H9 (cell line): Measurements from ENCODE around the gene PDE4B. TPM values are rescaled to one million over a fixed set of nuclear protein-coding genes. Genes with fewer than 3 reads are reported as not detected.

Experiments
- DNase-seq: peaks from one replicate; pipeline ENCODE4 v3.0.0-alpha.2; 2017
- H2AFZ ChIP-seq: one replicate; pipeline ENCODE4 v1.6.1; 2013; ENCODE audit warnings: mild to moderate bottlenecking, low read length, control low read depth, moderate library complexity
- H2AK5ac ChIP-seq: 2 replicates; pipeline ENCODE4 v1.6.1; 2013; ENCODE audit warnings: low read length, control low read depth, mixed read lengths; ENCODE audit not compliant: insufficient read length
- H2BK120ac ChIP-seq: one replicate; pipeline ENCODE4 v1.6.1; 2013; ENCODE audit warnings: low read depth, mild to moderate bottlenecking, low read length, control low read depth, inconsistent platforms; ENCODE audit not compliant: poor library complexity, severe bottlenecking
- H2BK12ac ChIP-seq: 2 replicates; pipeline ENCODE4 v1.6.1; 2013; ENCODE audit warnings: low read length, control low read depth, mixed read lengths, low read depth; ENCODE audit not compliant: insufficient read length
- H2BK15ac ChIP-seq: 2 replicates; pipeline ENCODE4 v1.6.1; 2013; ENCODE audit warnings: low read depth, low read length, control low read depth
- H2BK20ac ChIP-seq: one replicate; pipeline ENCODE4 v1.6.1; 2013; ENCODE audit warnings: low read depth, mild to moderate bottlenecking, low read length, control low read depth, inconsistent platforms; ENCODE audit not compliant: poor library complexity, severe bottlenecking
- H2BK5ac ChIP-seq: 2 replicates; pipeline ENCODE4 v1.6.1; 2013; ENCODE audit warnings: low read length, control low read depth, mixed read lengths; ENCODE audit not compliant: insufficient read length
- H3K14ac ChIP-seq: 2 replicates; pipeline ENCODE4 v1.6.1; 2013; ENCODE audit warnings: low read length, control low read depth; ENCODE audit not compliant: insufficient read depth
- H3K18ac ChIP-seq: 2 replicates; pipeline ENCODE4 v1.6.1; 2013; ENCODE audit warnings: low read depth, mild to moderate bottlenecking, mixed read lengths, low read length, control low read depth; ENCODE audit not compliant: insufficient read length
- H3K23ac ChIP-seq: 2 replicates; pipeline ENCODE4 v1.6.1; 2013; ENCODE audit warnings: low read length, control low read depth, mixed read lengths, low read depth; ENCODE audit not compliant: insufficient read length
- H3K23me2 ChIP-seq: 2 replicates; pipeline ENCODE4 v1.6.1; 2013; ENCODE audit warnings: low read depth, mild to moderate bottlenecking, mixed read lengths, low read length, control low read depth; ENCODE audit not compliant: insufficient read length, poor library complexity, severe bottlenecking
- H3K27ac ChIP-seq: 2 replicates; pipeline ENCODE4 v1.5.1; 2013; ENCODE audit warnings: low read length, control low read depth, mixed read lengths, low read depth; ENCODE audit not compliant: insufficient read length
- H3K27me3 ChIP-seq: 2 replicates; pipeline ENCODE4 v1.6.1; 2013; ENCODE audit warnings: low read length, control low read depth, inconsistent platforms; ENCODE audit not compliant: insufficient read depth
- H3K4ac ChIP-seq: 2 replicates; pipeline ENCODE4 v1.6.1; 2013; ENCODE audit warnings: low read depth, mild to moderate bottlenecking, control low read depth, inconsistent platforms, low read length, moderate library complexity
- H3K4me1 ChIP-seq: 2 replicates; pipeline ENCODE4 v1.6.1; 2013; ENCODE audit warnings: low read length, control low read depth, inconsistent platforms; ENCODE audit not compliant: insufficient read depth
- H3K4me2 ChIP-seq: 2 replicates; pipeline ENCODE4 v1.6.1; 2013; ENCODE audit warnings: low read length, control low read depth, mixed read lengths; ENCODE audit not compliant: insufficient read length, insufficient read depth
- H3K56ac ChIP-seq: 2 replicates; pipeline ENCODE4 v1.6.1; 2013; ENCODE audit warnings: low read depth, mild to moderate bottlenecking, mixed read lengths, low read length, control low read depth; ENCODE audit not compliant: insufficient read length
- H3K79me1 ChIP-seq: 2 replicates; pipeline ENCODE4 v1.6.1; 2013; ENCODE audit warnings: low read depth, mild to moderate bottlenecking, moderate library complexity, low read length, control low read depth, inconsistent platforms; ENCODE audit not compliant: insufficient read depth, poor library complexity, severe bottlenecking
- H3K79me2 ChIP-seq: 2 replicates; pipeline ENCODE4 v1.6.1; 2013; ENCODE audit warnings: low read length, control low read depth, inconsistent platforms; ENCODE audit not compliant: insufficient read depth
- H3K9ac ChIP-seq: 2 replicates; pipeline ENCODE4 v1.6.1; 2013; ENCODE audit warnings: low read length, control low read depth, mixed read lengths; ENCODE audit not compliant: insufficient read length; ENCODE audit errors: extremely low read depth
- H3K9me3 ChIP-seq: one replicate; pipeline ENCODE4 v1.6.1; 2013; ENCODE audit warnings: low read depth, low read length, inconsistent platforms; ENCODE audit not compliant: control insufficient read depth
- H3T11ph ChIP-seq: one replicate; pipeline ENCODE4 v1.6.1; 2013; ENCODE audit warnings: mild to moderate bottlenecking, low read length, control low read depth, inconsistent platforms
- H4K20me1 ChIP-seq: one replicate; pipeline ENCODE4 v1.6.1; 2013; ENCODE audit not compliant: control insufficient read depth, insufficient read length, insufficient read depth
- H4K5ac ChIP-seq: 2 replicates; pipeline ENCODE4 v1.6.1; 2013; ENCODE audit warnings: low read depth, mild to moderate bottlenecking, mixed read lengths, low read length, control low read depth; ENCODE audit not compliant: insufficient read length
- H4K8ac ChIP-seq: replicated peaks from 2 replicates; pipeline ENCODE4 v1.6.1; 2013; ENCODE audit warnings: low read length, control low read depth, mixed read lengths, low read depth; ENCODE audit not compliant: insufficient read length
- H4K91ac ChIP-seq: 2 replicates; pipeline ENCODE4 v1.6.1; 2013; ENCODE audit warnings: low read depth, mild to moderate bottlenecking, moderate library complexity, mixed read lengths, low read length, control low read depth; ENCODE audit not compliant: insufficient read length
- H3K27ac Mint-ChIP-seq, 3 experiments: 2 replicates in 2 of 3; 3 replicates in 1 of 3; pipeline ENCODE4 v1.8.0; 2020 to 2021; ENCODE audit warnings: mixed read lengths in 3 of 3, mild to moderate bottlenecking in 1 of 3, moderate library complexity in 1 of 3
- H3K27me3 Mint-ChIP-seq: 2 replicates; pipeline ENCODE4 v1.8.0; 2021; ENCODE audit warnings: low read depth, mild to moderate bottlenecking, moderate library complexity, mixed read lengths
- H3K36me3 Mint-ChIP-seq, 3 experiments: 2 replicates in 2 of 3; 3 replicates in 1 of 3; pipeline ENCODE4 v1.8.0; 2020 to 2021; ENCODE audit warnings: low read depth in 3 of 3, mixed read lengths in 3 of 3; ENCODE audit not compliant: insufficient read depth in 1 of 3
- H3K4me1 Mint-ChIP-seq, 2 experiments: 2 replicates each; pipeline ENCODE4 v1.8.0; 2020; ENCODE audit warnings: mixed read lengths in 2 of 2
- H3K4me3 Mint-ChIP-seq, 2 experiments: 2 replicates in 1 of 2; 3 replicates in 1 of 2; pipeline ENCODE4 v1.8.0; 2020 to 2021; ENCODE audit warnings: mild to moderate bottlenecking in 2 of 2, mixed read lengths in 2 of 2, moderate library complexity in 1 of 2
- H3K9me3 Mint-ChIP-seq, 2 experiments: 2 replicates in 1 of 2; 3 replicates in 1 of 2; pipeline ENCODE4 v1.8.0; 2020; ENCODE audit warnings: mild to moderate bottlenecking in 2 of 2, mixed read lengths in 2 of 2, moderate library complexity in 1 of 2
- CTCF ChIP-seq: fragments of 200-600 bp; sonication (generic); conservative IDR thresholded peaks from 3 replicates; pipeline ENCODE4 v1.8.0; 2021; ENCODE audit warnings: antibody characterized with exemption, mild to moderate bottlenecking
- WGBS: extraction: QIAGEN DNeasy Blood & Tissue Kit; methylation state at CpG from one replicate; pipeline ENCODE4 v1.1.7; 2013; ENCODE audit warnings: missing lambda C conversion rate, low lambda C conversion rate, mixed read lengths; ENCODE audit not compliant: insufficient read length; ENCODE audit errors: extremely low coverage; 5-methylcytosine and 5-hydroxymethylcytosine counted together
- total RNA-seq: library from RNA; stranded (reverse); gene quantifications from 2 replicates; pipeline ENCODE4 v1.2.1, GENCODE V29; 2021

The PDE4B gene
- total RNA-seq, 1 experiment from 2014 or later: 19.8 TPM

DNA sequence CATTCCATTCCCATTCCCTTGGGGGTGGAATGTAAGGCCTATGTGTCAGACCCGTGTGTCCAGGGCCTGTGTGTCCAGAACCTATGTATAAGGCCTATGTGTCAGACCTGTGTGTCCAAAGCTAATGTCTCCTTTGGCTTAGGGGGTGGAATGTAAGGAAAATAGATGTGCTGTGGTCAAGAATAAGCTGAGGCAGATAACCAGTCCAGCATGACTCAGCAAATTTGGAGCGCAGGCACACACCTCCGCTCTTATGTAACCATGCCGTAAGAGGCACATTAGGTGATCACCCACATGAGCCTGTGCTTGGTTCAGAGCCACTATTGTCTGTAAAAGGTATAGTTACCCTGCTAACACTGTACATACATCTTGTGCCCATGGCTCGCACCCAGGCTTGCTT, 590.5 kb downstream of the PDE4B start:
- Histone ChIP-seq H4K91ac (no peak overlapping the region), H3K4me2 (no peak overlapping the region), H3T11ph (no peak overlapping the region), H3K79me2 (no peaks in the 10 kb centered on the region), H3K9ac (no peak overlapping the region), H4K5ac (no peak overlapping the region), H3K27me3 (no peaks in the 10 kb centered on the region), H3K4ac (no peak overlapping the region), H3K56ac (no peak overlapping the region), H3K9me3 (peaks cover 20% of the 10 kb centered on the region), H4K20me1 (no peaks in the 10 kb centered on the region), H3K4me1 (peaks cover 3% of the 10 kb centered on the region; the same call in 1 of the 2 replicates), H2AFZ (no peak overlapping the region), H3K27ac (no peak overlapping the region), H2BK20ac (no peak overlapping the region), H2BK12ac (no peak overlapping the region), H2BK15ac (no peak overlapping the region), H4K8ac (no peak overlapping the region), H3K79me1 (no peaks in the 10 kb centered on the region), H3K18ac (no peak overlapping the region), H2BK5ac (no peak overlapping the region), H2BK120ac (no peak overlapping the region), H3K23ac (no peak overlapping the region), H3K14ac (no peak overlapping the region), H3K23me2 (no peaks in the 10 kb centered on the region), H2AK5ac (no peak overlapping the region)
- TF ChIP-seq CTCF: no peak
- no peak for DNase-seq
- no peaks in the 10 kb centered on the region for H3K27me3 Mint-ChIP-seq
- no peak overlapping the region for H3K27ac Mint-ChIP-seq
- H3K4me3 Mint-ChIP-seq: no peak overlapping the region
- peaks cover 10 to 18% of the 10 kb centered on the region in 2 experiments for H3K4me1 Mint-ChIP-seq
- WGBS: no CpG with 5 or more reads among the region's 5 CpGs
- H3K36me3 Mint-ChIP-seq: peaks cover 25 to 56% (median 49%) of the 10 kb centered on the region in 3 experiments
- peaks cover 52 to 55% of the 10 kb centered on the region in 2 experiments for H3K9me3 Mint-ChIP-seq
